Hematopoietic multipotent progenitor cell treated with erythropoietin and hydrocortisone succinate and interleukin-3 and kit ligand, for 6 days (in vitro differentiated cells): Measurements from ENCODE around the gene WDSUB1.

Experiments
- DNase-seq: peaks from one replicate; pipeline ENCODE4 v3.0.0-alpha.2; 2015

WDSUB1 gene

GRCh38 chr2:159265171-159265576 is 21.3 kb downstream of the WDSUB1 start:
- DNase-seq, result peak; percentile 31

- no peak for DNase-seq
Measured at GRCh38 chr2:159262904-159263303, 23.6 kb downstream of the WDSUB1 start.

GRCh38 chr2:159262226-159262625 is 24.3 kb downstream of the WDSUB1 start:
- DNase-seq, result no peak

GRCh38 chr2:159256159-159256558 is 30.3 kb downstream of the WDSUB1 start:
- DNase-seq, result no peak

- no peak for DNase-seq
Measured at GRCh38 chr2:159252905-159253304, 33.6 kb downstream of the WDSUB1 start.

- DNase-seq, result no peak
Measured at GRCh38 chr2:159251296-159252173, 35.0 kb downstream of the WDSUB1 start.

- peak; percentile 72 for DNase-seq
Measured at GRCh38 chr2:159249990-159250715, 36.4 kb downstream of the WDSUB1 start.

GRCh38 chr2:159246325-159246988 is 40.0 kb downstream of the WDSUB1 start:
- no peak for DNase-seq

- no peak for DNase-seq
Measured at GRCh38 chr2:159243529-159243928, 43.0 kb downstream of the WDSUB1 start.

- no peak for DNase-seq
Measured at GRCh38 chr2:159234868-159235267, 51.6 kb downstream of the WDSUB1 start.

GRCh38 chr2:159232456-159233170 is 53.9 kb downstream of the WDSUB1 start:
- no peak for DNase-seq

- DNase-seq, result no peak
Measured at GRCh38 chr2:159230145-159230877, 56.2 kb downstream of the WDSUB1 start.

- DNase-seq, result no peak
Measured at GRCh38 chr2:159229476-159230144, 56.9 kb downstream of the WDSUB1 start.

GRCh38 chr2:159228081-159228581 is 58.4 kb downstream of the WDSUB1 start:
- DNase-seq, result no peak

GRCh38 chr2:159227467-159227866 is 59.0 kb downstream of the WDSUB1 start:
- no peak for DNase-seq

GRCh38 chr2:159226608-159227385 is 59.7 kb downstream of the WDSUB1 start:
- DNase-seq, result peak; percentile 23

- peak; percentile 43 for DNase-seq
Measured at GRCh38 chr2:159226059-159226461, 60.4 kb downstream of the WDSUB1 start.

- no peak for DNase-seq
Measured at GRCh38 chr2:159225025-159226016, 61.2 kb downstream of the WDSUB1 start.
